IMR-90 (cell line): ENCODE measurements around the gene RPS6KL1. TPM values are rescaled to one million over a fixed set of nuclear protein-coding genes. Genes with fewer than 3 reads are reported as not detected.

Experiments used
- ATAC-seq: fragments of 200-7000 bp; cut with Tn5 transposase; 2 replicates; pipeline ENCODE4 v1.9.1; 2020; ENCODE audit warnings: low read depth, mild to moderate bottlenecking, moderate library complexity
- BruUV-seq: library from RNA; stranded (reverse); fragments of 400-500 nt; replicated peaks from 2 replicates; lab custom pipeline; 2021; lab: Mats Ljungman, UMichigan
- CTCF ChIA-PET: fragments of 300-600 bp; formaldehyde crosslinking; extraction: SDS; loops from one replicate; lab custom pipeline; 2021; ENCODE audit warnings: antibody characterized with exemption; lab: Yijun Ruan, JAX
- POLR2A ChIA-PET: fragments of 300-600 bp; sonication (Branson Sonifier 250); formaldehyde crosslinking; loops from one replicate; lab custom pipeline; 2022; ENCODE audit warnings: antibody characterized with exemption; ENCODE audit not compliant: unreplicated experiment; lab: Charles Lee
- DNase-seq: peaks from one replicate; pipeline ENCODE4 v3.0.0; 2013
- H2AFZ ChIP-seq: replicated peaks from 2 replicates; pipeline ENCODE3; 2013; ENCODE audit warnings: low read length, mild to moderate bottlenecking; ENCODE audit not compliant: poor library complexity
- H2AK5ac ChIP-seq: 2 replicates; pipeline ENCODE4 v1.6.1; 2013; ENCODE audit warnings: low read depth, low read length, inconsistent platforms
- H2AK9ac ChIP-seq: replicated peaks from 2 replicates; pipeline ENCODE3; 2013; ENCODE audit warnings: mild to moderate bottlenecking, low read depth, low read length, moderate library complexity; ENCODE audit not compliant: poor library complexity
- H2BK120ac ChIP-seq: 2 replicates; pipeline ENCODE4 v1.6.1; 2013; ENCODE audit warnings: low read depth, low read length, inconsistent platforms
- H2BK15ac ChIP-seq: 3 replicates; pipeline ENCODE4 v1.6.1; 2013; ENCODE audit warnings: low read depth, low read length, inconsistent platforms
- H2BK20ac ChIP-seq: 2 replicates; pipeline ENCODE4 v1.6.1; 2013; ENCODE audit warnings: low read depth, mild to moderate bottlenecking, inconsistent platforms, low read length, moderate library complexity
- H2BK5ac ChIP-seq: 2 replicates; pipeline ENCODE4 v1.6.1; 2013; ENCODE audit warnings: mild to moderate bottlenecking, low read depth, low read length, inconsistent platforms; ENCODE audit not compliant: poor library complexity, severe bottlenecking
- H3K14ac ChIP-seq: replicated peaks from 2 replicates; pipeline ENCODE4 v1.6.1; 2013; ENCODE audit warnings: low read depth, low read length, inconsistent platforms
- H3K18ac ChIP-seq: 2 replicates; pipeline ENCODE4 v1.6.1; 2013; ENCODE audit warnings: low read depth, low read length, control low read depth
- H3K23ac ChIP-seq: 2 replicates; pipeline ENCODE4 v1.6.1; 2013; ENCODE audit warnings: low read depth, low read length, inconsistent platforms
- H3K27ac ChIP-seq: 2 replicates; pipeline ENCODE4 v1.5.1; 2013; ENCODE audit warnings: mild to moderate bottlenecking, control low read depth, low read length; ENCODE audit not compliant: insufficient read depth
- H3K27me3 ChIP-seq: 2 replicates; pipeline ENCODE4 v1.6.1; 2013; ENCODE audit warnings: low read length; ENCODE audit not compliant: control insufficient read depth, insufficient read depth
- H3K36me3 ChIP-seq: 2 replicates; pipeline ENCODE4 v1.6.1; 2013; ENCODE audit warnings: low read length, mixed read lengths; ENCODE audit not compliant: control insufficient read depth, insufficient read depth
- H3K4ac ChIP-seq: 2 replicates; pipeline ENCODE4 v1.6.1; 2013; ENCODE audit warnings: low read depth, low read length, inconsistent platforms
- H3K4me1 ChIP-seq: 2 replicates; pipeline ENCODE4 v1.6.1; 2013; ENCODE audit warnings: low read length, mixed read lengths; ENCODE audit not compliant: control insufficient read depth, insufficient read depth
- H3K4me2 ChIP-seq: 2 replicates; pipeline ENCODE4 v1.6.1; 2013; ENCODE audit warnings: low read depth, mild to moderate bottlenecking, control low read depth, low read length, moderate library complexity
- H3K4me3 ChIP-seq: 2 replicates; pipeline ENCODE4 v1.5.1; 2013; ENCODE audit warnings: low read depth, mild to moderate bottlenecking, control low read depth, low read length, moderate library complexity; ENCODE audit not compliant: insufficient read depth
- H3K56ac ChIP-seq: 2 replicates; pipeline ENCODE4 v1.6.1; 2013; ENCODE audit warnings: low read length, inconsistent platforms; ENCODE audit not compliant: insufficient read depth; ENCODE audit errors: extremely low read depth
- H3K79me1 ChIP-seq, 2 experiments: 2 replicates each; pipeline ENCODE4 v1.6.1; 2013; ENCODE audit warnings: low read length in 2 of 2, inconsistent platforms in 1 of 2, low read depth in 1 of 2
- H3K9ac ChIP-seq: 2 replicates; pipeline ENCODE4 v1.6.1; 2013; ENCODE audit warnings: low read depth, low read length, control low read depth
- H3K9me1 ChIP-seq: 2 replicates; pipeline ENCODE4 v1.6.1; 2013; ENCODE audit warnings: low read length, inconsistent platforms; ENCODE audit not compliant: insufficient read depth
- H3K9me3 ChIP-seq: 2 replicates; pipeline ENCODE4 v1.6.1; 2013; ENCODE audit warnings: low read length; ENCODE audit not compliant: control insufficient read depth, insufficient read depth
- H4K20me1 ChIP-seq: 2 replicates; pipeline ENCODE4 v1.6.1; 2013; ENCODE audit warnings: low read length, inconsistent platforms; ENCODE audit not compliant: insufficient read depth
- H4K5ac ChIP-seq: 2 replicates; pipeline ENCODE4 v1.6.1; 2013; ENCODE audit warnings: mild to moderate bottlenecking, low read depth, low read length, control low read depth
- H4K8ac ChIP-seq, 2 experiments: 2 replicates each; pipeline ENCODE4 v1.6.1; 2013; ENCODE audit warnings: low read depth in 2 of 2, low read length in 2 of 2, control low read depth in 1 of 2, inconsistent platforms in 1 of 2
- H4K91ac ChIP-seq: 2 replicates; pipeline ENCODE4 v1.6.1; 2013; ENCODE audit warnings: low read depth, low read length, inconsistent platforms; ENCODE audit not compliant: insufficient read depth
- CEBPB ChIP-seq: IDR thresholded peaks from 2 replicates; pipeline ENCODE4 v1.6.1; 2012; ENCODE audit warnings: low read depth, low read length, improper control_type of control experiment
- FOS ChIP-seq: fragments of 150-350 bp; IDR thresholded peaks from 2 replicates; pipeline ENCODE4 v1.6.1; 2016; ENCODE audit warnings: low read depth, low read length
- MAZ ChIP-seq: IDR thresholded peaks from 2 replicates; pipeline ENCODE4 v1.6.1; 2012; ENCODE audit warnings: low read depth, mild to moderate bottlenecking, low read length, improper control_type of control experiment, moderate library complexity, borderline replicate concordance
- MXI1 ChIP-seq: IDR thresholded peaks from 2 replicates; pipeline ENCODE4 v1.6.1; 2012; ENCODE audit warnings: low read depth, mild to moderate bottlenecking, low read length, moderate library complexity, borderline replicate concordance
- NFE2L2 ChIP-seq: fragments of 150-350 bp; IDR thresholded peaks from 2 replicates; pipeline ENCODE4 v1.6.1; 2016; ENCODE audit warnings: low read depth, mild to moderate bottlenecking, low read length
- RAD21 ChIP-seq: IDR thresholded peaks from 2 replicates; pipeline ENCODE4 v1.6.1; 2012; ENCODE audit warnings: low read length, improper control_type of control experiment
- RFX5 ChIP-seq: IDR thresholded peaks from 2 replicates; pipeline ENCODE4 v1.8.0; 2012; ENCODE audit warnings: low read depth, mild to moderate bottlenecking, low read length, moderate library complexity
- WGBS, 2 experiments: methylation state at CpG; one replicate each; pipeline versions ENCODE4 v1.1.5 to v1.1.7; 2013; ENCODE audit warnings: missing lambda C conversion rate in 2 of 2; ENCODE audit not compliant: insufficient read length in 1 of 2; ENCODE audit errors: extremely low coverage in 2 of 2; 5-methylcytosine and 5-hydroxymethylcytosine counted together
- dilution Hi-C: fragments of 300-500 bp; cut with HindIII; formaldehyde crosslinking; loops from one replicate; pipeline ENCODE4 v1.14.3; 2018; ENCODE audit warnings: low sequenced_read_pairs; ENCODE audit not compliant: unreplicated experiment
- in situ Hi-C: fragments of 300-500 bp; cut with MboI; formaldehyde crosslinking; loops from 3 replicates; pipeline ENCODE4 v1.14.3; 2019; ENCODE audit warnings: low sequenced_read_pairs, inconsistent platforms, mixed read lengths
- intact Hi-C: fragments of 100-400 bp; cut with micrococcal nuclease; formaldehyde crosslinking; loops from 2 replicates; pipeline ENCODE4 v1.10.0; 2022
- polyA plus RNA-seq, 3 experiments: library from polyadenylated mRNA; depleted of rRNA; stranded (reverse); fragments of >200 nt; gene quantifications; 2 replicates each; pipeline ENCODE4 v1.2.3, GENCODE V29; 2012; ENCODE audit warnings: low replicate concordance in 1 of 3
- total RNA-seq: library from RNA; depleted of rRNA; stranded (reverse); fragments of >200 nt; gene quantifications from 2 replicates; pipeline ENCODE4 v1.2.3, GENCODE V29; 2012
- TF ChIP-seq, protein P1 (sequence below): fragments of 150-350 bp; IDR thresholded peaks from 2 replicates; pipeline ENCODE4 v1.6.1; 2017; ENCODE audit warnings: mild to moderate bottlenecking, antibody characterized with exemption, low read length, low read depth
- TF ChIP-seq, protein P2 (sequence below): conservative IDR thresholded peaks from 2 replicates; pipeline ENCODE4 v1.5.1; 2012; ENCODE audit warnings: mild to moderate bottlenecking, low read depth, low read length, improper control_type of control experiment
- TF ChIP-seq, protein P3 (sequence below): fragments of 150-350 bp; IDR thresholded peaks from 2 replicates; pipeline ENCODE4 v1.6.1; 2016; ENCODE audit warnings: low read depth, mild to moderate bottlenecking, low read length, moderate library complexity, borderline replicate concordance

The RPS6KL1 gene
- total and polyA plus RNA-seq, 2 of the 4 experiments (the other 2 are of a cell fraction), result 0.72 to 1.7 TPM

DNA sequence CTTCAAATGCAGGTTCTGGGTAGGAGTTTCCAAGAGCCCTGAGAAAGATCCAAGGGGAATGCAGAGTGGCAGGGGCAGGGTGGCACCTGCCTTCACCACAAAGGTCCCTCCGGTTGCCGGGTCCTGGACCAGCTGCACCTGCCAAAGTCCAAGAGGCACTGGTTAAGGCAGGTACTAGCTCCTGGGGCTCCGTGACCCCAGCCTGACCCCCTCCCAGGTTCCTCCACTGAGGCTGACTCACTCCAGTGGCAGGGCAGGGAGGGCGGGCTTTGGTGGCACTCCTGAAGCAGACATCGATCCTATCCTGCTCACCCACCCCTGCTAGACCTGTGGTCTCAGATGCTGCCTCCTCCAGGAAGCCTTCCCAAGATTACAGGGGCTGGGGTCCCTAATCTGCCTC is 11.4 kb downstream of the RPS6KL1 start:
- peaks cover under 1% of the 10 kb centered on the region; the same call in 1 of the 2 replicates for H3K36me3 ChIP-seq
- H2AK5ac ChIP-seq, result no peak overlapping the region
- no peak overlapping the region for H3K56ac ChIP-seq
- POLR2A ChIA-PET, result interaction anchor here (0.5 to 0.6 kb wide), 2 partner anchors 11 to 369 kb away, joined by 4 read pairs; no protein-coding TSS in a partner anchor
- no peak for DNase-seq
- CTCF ChIA-PET, result no interaction called here
- H4K91ac ChIP-seq, result no peak overlapping the region
- H2BK20ac ChIP-seq, result no peak overlapping the region
- no peaks in the 10 kb centered on the region for H3K9me3 ChIP-seq
- no peak overlapping the region for H3K27ac ChIP-seq
- H3K9ac ChIP-seq, result no peak overlapping the region
- H4K20me1 ChIP-seq, result no peaks in the 10 kb centered on the region
- no peaks in the 10 kb centered on the region for H3K9me1 ChIP-seq
- no peak overlapping the region for H2BK15ac ChIP-seq
- H3K14ac ChIP-seq, result no peak overlapping the region
- no peak overlapping the region for H2AFZ ChIP-seq
- no peak overlapping the region for H3K4me3 ChIP-seq
- intact Hi-C loops, result no loop called here
- peak overlapping the region; percentile 24 for H2AK9ac ChIP-seq
- no peak for ATAC-seq
- no peak overlapping the region for H4K5ac ChIP-seq
- H2BK120ac ChIP-seq, result no peak overlapping the region
- H3K27me3 ChIP-seq, result no peaks in the 10 kb centered on the region
- H3K18ac ChIP-seq, result no peak overlapping the region
- dilution Hi-C loops, result no loop called here
- H3K4me1 ChIP-seq, result peaks cover 1% of the 10 kb centered on the region; the same call in 1 of the 2 replicates
- in situ Hi-C loops, result loop anchor here (5.0 to 10.0 kb wide), 2 partner anchors 166 to 393 kb away; no protein-coding TSS in a partner anchor
- TF ChIP-seq CEBPB, result no peak
- TF ChIP-seq NFE2L2, result no peak
- TF ChIP-seq RFX5, result no peak
- TF ChIP-seq, protein P1, sequence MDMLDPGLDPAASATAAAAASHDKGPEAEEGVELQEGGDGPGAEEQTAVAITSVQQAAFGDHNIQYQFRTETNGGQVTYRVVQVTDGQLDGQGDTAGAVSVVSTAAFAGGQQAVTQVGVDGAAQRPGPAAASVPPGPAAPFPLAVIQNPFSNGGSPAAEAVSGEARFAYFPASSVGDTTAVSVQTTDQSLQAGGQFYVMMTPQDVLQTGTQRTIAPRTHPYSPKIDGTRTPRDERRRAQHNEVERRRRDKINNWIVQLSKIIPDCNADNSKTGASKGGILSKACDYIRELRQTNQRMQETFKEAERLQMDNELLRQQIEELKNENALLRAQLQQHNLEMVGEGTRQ, result no peak
- TF ChIP-seq, protein P2, sequence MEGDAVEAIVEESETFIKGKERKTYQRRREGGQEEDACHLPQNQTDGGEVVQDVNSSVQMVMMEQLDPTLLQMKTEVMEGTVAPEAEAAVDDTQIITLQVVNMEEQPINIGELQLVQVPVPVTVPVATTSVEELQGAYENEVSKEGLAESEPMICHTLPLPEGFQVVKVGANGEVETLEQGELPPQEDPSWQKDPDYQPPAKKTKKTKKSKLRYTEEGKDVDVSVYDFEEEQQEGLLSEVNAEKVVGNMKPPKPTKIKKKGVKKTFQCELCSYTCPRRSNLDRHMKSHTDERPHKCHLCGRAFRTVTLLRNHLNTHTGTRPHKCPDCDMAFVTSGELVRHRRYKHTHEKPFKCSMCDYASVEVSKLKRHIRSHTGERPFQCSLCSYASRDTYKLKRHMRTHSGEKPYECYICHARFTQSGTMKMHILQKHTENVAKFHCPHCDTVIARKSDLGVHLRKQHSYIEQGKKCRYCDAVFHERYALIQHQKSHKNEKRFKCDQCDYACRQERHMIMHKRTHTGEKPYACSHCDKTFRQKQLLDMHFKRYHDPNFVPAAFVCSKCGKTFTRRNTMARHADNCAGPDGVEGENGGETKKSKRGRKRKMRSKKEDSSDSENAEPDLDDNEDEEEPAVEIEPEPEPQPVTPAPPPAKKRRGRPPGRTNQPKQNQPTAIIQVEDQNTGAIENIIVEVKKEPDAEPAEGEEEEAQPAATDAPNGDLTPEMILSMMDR, result no peak
- TF ChIP-seq MXI1, result no peak
- TF ChIP-seq FOS, result no peak
- no peak for TF ChIP-seq RAD21
- no peak for TF ChIP-seq MAZ
- TF ChIP-seq, protein P3, sequence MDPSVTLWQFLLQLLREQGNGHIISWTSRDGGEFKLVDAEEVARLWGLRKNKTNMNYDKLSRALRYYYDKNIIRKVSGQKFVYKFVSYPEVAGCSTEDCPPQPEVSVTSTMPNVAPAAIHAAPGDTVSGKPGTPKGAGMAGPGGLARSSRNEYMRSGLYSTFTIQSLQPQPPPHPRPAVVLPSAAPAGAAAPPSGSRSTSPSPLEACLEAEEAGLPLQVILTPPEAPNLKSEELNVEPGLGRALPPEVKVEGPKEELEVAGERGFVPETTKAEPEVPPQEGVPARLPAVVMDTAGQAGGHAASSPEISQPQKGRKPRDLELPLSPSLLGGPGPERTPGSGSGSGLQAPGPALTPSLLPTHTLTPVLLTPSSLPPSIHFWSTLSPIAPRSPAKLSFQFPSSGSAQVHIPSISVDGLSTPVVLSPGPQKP, result no peak
- no peak overlapping the region for H3K4me2 ChIP-seq
- H3K79me1 ChIP-seq, result no peaks in the 10 kb centered on the region
- no peak overlapping the region for H4K8ac ChIP-seq
- no peak overlapping the region for H3K4ac ChIP-seq
- BruUV-seq, result no TSS peak
- WGBS, 2 experiments, result 70% methylated on average over 2 of the region's 5 CpGs; no CpG with 5 or more reads in 1 of the 2 experiments
- H2BK5ac ChIP-seq, result no peak overlapping the region
- H3K23ac ChIP-seq, result no peak overlapping the region
